MCF 10A (cell line): ENCODE measurements around the gene KMT2C. TPM values are rescaled to one million over a fixed set of nuclear protein-coding genes. Genes with fewer than 3 reads are reported as not detected.

Source experiments
- BruUV-seq: library from RNA; stranded (reverse); fragments of 400-500 nt; replicated peaks from 2 replicates; lab custom pipeline; 2021; lab: Mats Ljungman, UMichigan
- CTCF ChIA-PET: fragments of 300-600 bp; sonication (Branson Sonifier 250); formaldehyde crosslinking; extraction: SDS; loops from one replicate; lab custom pipeline; 2021; ENCODE audit warnings: antibody characterized with exemption, inconsistent platforms; lab: Yijun Ruan, JAX
- POLR2A ChIA-PET: fragments of 300-600, 350-650 bp; sonication (Branson Sonifier 250); formaldehyde crosslinking; extraction: SDS; loops from one replicate; lab custom pipeline; 2020; ENCODE audit warnings: antibody characterized with exemption, inconsistent platforms; lab: Yijun Ruan, JAX
- DNase-seq: peaks from one replicate; pipeline ENCODE4 v3.0.0-alpha.2; 2018; ENCODE audit not compliant: unreplicated experiment
- H3K27ac Mint-ChIP-seq: one replicate; pipeline ENCODE4 v1.8.0; 2022; ENCODE audit warnings: mild to moderate bottlenecking, low read depth, mixed read lengths; ENCODE audit not compliant: unreplicated experiment
- H3K27me3 Mint-ChIP-seq: one replicate; pipeline ENCODE4 v1.8.0; 2022; ENCODE audit warnings: mixed read lengths; ENCODE audit not compliant: insufficient read depth, unreplicated experiment
- H3K36me3 Mint-ChIP-seq: one replicate; pipeline ENCODE4 v1.8.0; 2022; ENCODE audit warnings: mild to moderate bottlenecking, moderate library complexity, mixed read lengths; ENCODE audit not compliant: insufficient read depth, unreplicated experiment
- H3K4me1 Mint-ChIP-seq: one replicate; pipeline ENCODE4 v1.8.0; 2022; ENCODE audit warnings: mixed read lengths; ENCODE audit not compliant: insufficient read depth, unreplicated experiment
- H3K4me3 Mint-ChIP-seq: one replicate; pipeline ENCODE4 v1.8.0; 2022; ENCODE audit warnings: mild to moderate bottlenecking, moderate library complexity, mixed read lengths; ENCODE audit not compliant: unreplicated experiment
- H3K9me3 Mint-ChIP-seq: one replicate; pipeline ENCODE4 v1.8.0; 2022; ENCODE audit warnings: mixed read lengths; ENCODE audit not compliant: unreplicated experiment
- intact Hi-C: fragments of 100-400 bp; cut with micrococcal nuclease; formaldehyde crosslinking; loops from 2 replicates; pipeline ENCODE4 v1.14.1; 2022
- total RNA-seq: library from RNA; stranded (reverse); gene quantifications from 2 replicates; pipeline ENCODE4 v1.2.3, GENCODE V29; 2022
- TF ChIP-seq, protein P1 (sequence below): fragments of 200-600 bp; IDR thresholded peaks from one replicate; pipeline ENCODE4 v1.8.0; 2022; ENCODE audit warnings: antibody characterized with exemption, mild to moderate bottlenecking; ENCODE audit not compliant: unreplicated experiment

Gene KMT2C
- total RNA-seq, 1 experiment from 2014 or later, result 54.6 TPM

DNA sequence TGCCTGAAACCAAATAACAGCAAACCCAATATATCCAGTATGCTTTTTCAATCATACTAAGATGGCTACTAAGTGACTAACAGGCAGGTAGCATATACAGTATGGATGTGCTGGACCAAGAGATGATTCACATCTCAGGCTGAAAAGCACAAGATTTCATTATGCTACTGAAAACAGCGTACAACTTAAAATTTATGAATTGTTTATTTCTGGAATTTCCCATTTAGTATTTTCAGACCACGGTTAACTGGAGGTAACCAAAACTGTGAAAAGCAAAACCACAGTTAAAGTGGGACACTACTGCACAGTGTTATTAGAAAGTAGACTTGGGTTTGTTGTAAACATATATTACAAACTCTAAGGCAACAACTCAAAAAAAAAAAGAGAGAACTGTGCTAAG, 91.5 kb downstream of the KMT2C start:
- CTCF ChIA-PET, result no interaction called here
- Mint-ChIP-seq H3K4me1 (peaks cover 19% of the 10 kb centered on the region), H3K9me3 (no peaks in the 10 kb centered on the region), H3K36me3 (peaks cover 17% of the 10 kb centered on the region), H3K27ac (no peak overlapping the region), H3K4me3 (no peak overlapping the region), H3K27me3 (no peaks in the 10 kb centered on the region)
- TF ChIP-seq, protein P1, sequence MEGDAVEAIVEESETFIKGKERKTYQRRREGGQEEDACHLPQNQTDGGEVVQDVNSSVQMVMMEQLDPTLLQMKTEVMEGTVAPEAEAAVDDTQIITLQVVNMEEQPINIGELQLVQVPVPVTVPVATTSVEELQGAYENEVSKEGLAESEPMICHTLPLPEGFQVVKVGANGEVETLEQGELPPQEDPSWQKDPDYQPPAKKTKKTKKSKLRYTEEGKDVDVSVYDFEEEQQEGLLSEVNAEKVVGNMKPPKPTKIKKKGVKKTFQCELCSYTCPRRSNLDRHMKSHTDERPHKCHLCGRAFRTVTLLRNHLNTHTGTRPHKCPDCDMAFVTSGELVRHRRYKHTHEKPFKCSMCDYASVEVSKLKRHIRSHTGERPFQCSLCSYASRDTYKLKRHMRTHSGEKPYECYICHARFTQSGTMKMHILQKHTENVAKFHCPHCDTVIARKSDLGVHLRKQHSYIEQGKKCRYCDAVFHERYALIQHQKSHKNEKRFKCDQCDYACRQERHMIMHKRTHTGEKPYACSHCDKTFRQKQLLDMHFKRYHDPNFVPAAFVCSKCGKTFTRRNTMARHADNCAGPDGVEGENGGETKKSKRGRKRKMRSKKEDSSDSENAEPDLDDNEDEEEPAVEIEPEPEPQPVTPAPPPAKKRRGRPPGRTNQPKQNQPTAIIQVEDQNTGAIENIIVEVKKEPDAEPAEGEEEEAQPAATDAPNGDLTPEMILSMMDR, result no peak
- no TSS peak for BruUV-seq
- no peak for DNase-seq
- POLR2A ChIA-PET, result no interaction called here
- intact Hi-C loops, result loop anchor here (10.0 kb wide), 1 partner anchor 121 kb away; no protein-coding TSS in a partner anchor

DNA sequence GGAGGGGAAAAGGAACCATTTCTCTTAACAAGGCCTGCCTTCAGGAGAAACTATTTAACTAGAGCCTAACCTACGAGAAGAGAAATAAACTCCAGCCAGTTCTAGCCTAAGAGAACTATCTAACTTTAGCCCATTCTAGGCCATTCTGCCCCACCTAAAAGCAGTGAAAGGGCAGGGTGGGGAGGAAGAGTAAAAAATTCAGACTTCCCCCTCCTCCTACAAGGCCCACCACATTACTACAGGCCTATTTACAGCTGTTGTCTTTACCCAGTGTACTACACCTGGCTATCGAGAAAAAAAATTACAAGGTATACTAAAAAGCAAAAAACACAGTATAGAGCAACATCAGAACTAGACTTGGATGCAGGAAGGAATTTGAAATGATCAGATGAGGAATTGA, 93.0 kb downstream of the KMT2C start:
- no TSS peak for BruUV-seq
- CTCF ChIA-PET, result interaction anchor here (0.8 to 2.0 kb wide), 7 partner anchors 8 to 364 kb away, joined by 3 to 9 read pairs (median 3); no protein-coding TSS in a partner anchor
- Mint-ChIP-seq H3K4me3 (no peak overlapping the region), H3K36me3 (peaks cover 6% of the 10 kb centered on the region), H3K9me3 (no peaks in the 10 kb centered on the region), H3K27ac (peak overlapping the region; percentile 5), H3K27me3 (no peaks in the 10 kb centered on the region), H3K4me1 (peaks cover 19% of the 10 kb centered on the region)
- DNase-seq, result no peak
- intact Hi-C loops, result loop anchor here (10.0 kb wide), 1 partner anchor 122 kb away; no protein-coding TSS in a partner anchor
- POLR2A ChIA-PET, result interaction anchor here (1.9 kb wide), 1 partner anchor 332 kb away, joined by 6 read pairs; no protein-coding TSS in a partner anchor
- TF ChIP-seq, protein P1, result no peak

DNA sequence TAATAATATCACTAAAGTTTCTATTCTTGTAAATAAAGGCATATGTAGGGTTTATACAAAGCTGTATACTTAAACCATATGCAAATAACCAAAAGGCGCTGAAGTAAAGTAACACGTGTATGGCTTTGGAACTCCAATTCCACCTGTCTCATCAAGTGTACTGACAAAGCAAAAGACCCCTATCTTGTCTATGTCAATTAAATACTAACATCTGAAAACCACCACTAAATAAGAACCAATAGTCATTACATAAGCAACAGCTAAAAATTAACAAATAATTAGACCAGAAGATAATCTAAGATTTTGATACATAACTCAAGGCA, 93.9 kb downstream of the KMT2C start:
- BruUV-seq, result no TSS peak
- Mint-ChIP-seq H3K9me3 (no peaks in the 10 kb centered on the region), H3K4me3 (no peak overlapping the region), H3K4me1 (peaks cover 21% of the 10 kb centered on the region), H3K27ac (no peak overlapping the region), H3K27me3 (no peaks in the 10 kb centered on the region), H3K36me3 (peaks cover 6% of the 10 kb centered on the region)
- CTCF ChIA-PET, result interaction anchor here (0.6 to 2.6 kb wide), 15 partner anchors 11 to 547 kb away, joined by 3 to 9 read pairs (median 3); no protein-coding TSS in a partner anchor
- POLR2A ChIA-PET, result interaction anchor here (0.8 to 1.9 kb wide), 7 partner anchors 14 to 333 kb away, joined by 3 to 6 read pairs (median 5); partner anchors contain the start of gene KMT2C
- TF ChIP-seq, protein P1, result no peak
- no peak for DNase-seq
- intact Hi-C loops, result loop anchor here (1.0 to 10.0 kb wide), 3 partner anchors 93 to 365 kb away; no protein-coding TSS in a partner anchor

DNA sequence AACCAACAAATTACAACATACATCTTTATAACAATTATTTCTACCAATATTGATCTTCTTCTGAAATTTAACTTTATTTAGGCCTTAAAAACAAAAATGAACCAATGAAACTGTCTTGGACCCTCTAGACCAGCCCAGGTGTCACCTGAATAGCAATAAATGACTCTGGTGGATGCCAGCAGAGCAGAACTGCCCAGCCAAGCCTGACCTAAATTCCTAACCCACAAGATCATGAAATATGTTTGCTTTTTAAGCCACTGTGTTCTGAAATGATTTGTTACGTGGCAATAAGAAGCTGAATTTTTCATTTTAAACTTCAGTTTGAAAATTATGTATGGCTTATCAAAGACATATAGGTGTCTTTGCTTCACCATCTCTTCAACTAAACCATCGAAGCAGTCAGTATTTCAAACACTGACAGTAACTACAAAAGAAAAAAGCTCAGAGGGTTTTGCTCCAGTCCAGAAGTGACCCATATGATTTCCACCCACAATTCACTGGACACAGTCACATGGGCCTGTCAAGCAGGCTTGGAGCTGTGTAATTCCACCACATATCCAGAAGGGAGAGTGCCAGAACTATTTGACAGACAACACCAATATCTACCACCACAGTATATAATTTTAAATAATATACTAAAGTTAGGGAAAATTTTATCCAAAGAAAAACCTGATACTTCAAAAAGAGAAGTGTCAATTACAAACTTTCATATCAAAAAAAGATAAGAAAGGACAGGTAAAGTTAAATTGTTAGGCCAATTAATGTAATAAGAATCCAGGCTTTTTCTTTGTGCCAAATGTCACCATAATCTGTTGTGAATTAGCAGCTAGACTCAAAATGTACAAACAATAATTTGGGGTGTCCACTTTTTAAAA, 94.5 kb downstream of the KMT2C start:
- ChIA-PET POLR2A (interaction anchor here (0.8 to 1.9 kb wide), 8 partner anchors 15 to 334 kb away, joined by 3 to 7 read pairs (median 5); partner anchors contain the start of gene KMT2C), CTCF (interaction anchor here (0.5 to 2.6 kb wide), 25 partner anchors 10 to 546 kb away, joined by 3 to 9 read pairs (median 3); no protein-coding TSS in a partner anchor)
- DNase-seq, result peak; percentile 72
- Mint-ChIP-seq H3K4me1 (peaks cover 23% of the 10 kb centered on the region), H3K36me3 (peaks cover 6% of the 10 kb centered on the region), H3K9me3 (no peaks in the 10 kb centered on the region), H3K27me3 (no peaks in the 10 kb centered on the region), H3K27ac (no peak overlapping the region), H3K4me3 (no peak overlapping the region)
- intact Hi-C loops, result loop anchor here (1.0 to 10.0 kb wide), 3 partner anchors 94 to 366 kb away; no protein-coding TSS in a partner anchor
- TF ChIP-seq, protein P1, result peak; percentile 58
- BruUV-seq, result no TSS peak
